Skin epidermis (tissue), 12 donors: Measurements from ENCODE around the gene SYNPR.

Experiments
- H3K27ac ChIP-seq, 21 experiments: fragments of 200-600 bp; sonication (generic) in 11 of 21; one replicate each; pipeline ENCODE4 v1.5.0; 2020; ENCODE audit warnings: mild to moderate bottlenecking in 3 of 21, inconsistent platforms in 2 of 21, moderate library complexity in 2 of 21
- H3K4me3 ChIP-seq, 7 experiments: fragments of 200-600 bp; sonication (generic) in 2 of 7; one replicate each; pipeline ENCODE4 v1.5.0; 2020; ENCODE audit warnings: inconsistent platforms in 2 of 7, mild to moderate bottlenecking in 2 of 7, moderate library complexity in 1 of 7

Gene SYNPR

GRCh38 chr3:63513791-63514190 is 235.7 kb downstream of the SYNPR start:
- no peak overlapping the region for H3K4me3 ChIP-seq
- no peak overlapping the region for H3K27ac ChIP-seq

- H3K27ac ChIP-seq, result no peak overlapping the region
- no peak overlapping the region for H3K4me3 ChIP-seq
These were observed 236.6 kb downstream of the SYNPR start for GRCh38 chr3:63514678-63515077.

- Histone ChIP-seq H3K27ac (no peak overlapping the region), H3K4me3 (no peak overlapping the region)
These were observed 241.3 kb downstream of the SYNPR start for GRCh38 chr3:63519426-63519825.

- no peak overlapping the region for H3K27ac ChIP-seq
- H3K4me3 ChIP-seq, result no peak overlapping the region
These were observed 243.5 kb downstream of the SYNPR start for GRCh38 chr3:63521657-63522056.

- Histone ChIP-seq H3K27ac (no peak overlapping the region), H3K4me3 (no peak overlapping the region)
These were observed 245.0 kb downstream of the SYNPR start for GRCh38 chr3:63523100-63523499.

GRCh38 chr3:63528325-63529000 is 250.4 kb downstream of the SYNPR start:
- no peak overlapping the region for H3K4me3 ChIP-seq
- no peak overlapping the region for H3K27ac ChIP-seq

- no peak overlapping the region for H3K27ac ChIP-seq
- no peak overlapping the region for H3K4me3 ChIP-seq
These were observed 254.4 kb downstream of the SYNPR start for GRCh38 chr3:63532521-63532920.

- Histone ChIP-seq H3K27ac (no peak overlapping the region), H3K4me3 (no peak overlapping the region)
These were observed 260.8 kb downstream of the SYNPR start for GRCh38 chr3:63538919-63539318.

GRCh38 chr3:63555767-63556166 is 277.7 kb downstream of the SYNPR start:
- H3K4me3 ChIP-seq, result no peak overlapping the region
- no peak overlapping the region for H3K27ac ChIP-seq

- H3K4me3 ChIP-seq, result no peak overlapping the region
- H3K27ac ChIP-seq, result no peak overlapping the region
These were observed 278.3 kb downstream of the SYNPR start for GRCh38 chr3:63556401-63556800.

- H3K4me3 ChIP-seq, result no peak overlapping the region
- no peak overlapping the region for H3K27ac ChIP-seq
These were observed 279.8 kb downstream of the SYNPR start for GRCh38 chr3:63557912-63558311.

GRCh38 chr3:63559884-63560283 is 281.8 kb downstream of the SYNPR start:
- no peak overlapping the region for H3K4me3 ChIP-seq
- H3K27ac ChIP-seq, result peak overlapping the region in 1 of 21 experiments; percentile 30

GRCh38 chr3:63561879-63562278 is 283.8 kb downstream of the SYNPR start:
- H3K4me3 ChIP-seq, result no peak overlapping the region
- no peak overlapping the region for H3K27ac ChIP-seq

GRCh38 chr3:63562323-63562722 is 284.2 kb downstream of the SYNPR start:
- Histone ChIP-seq H3K27ac (no peak overlapping the region), H3K4me3 (no peak overlapping the region)

GRCh38 chr3:63563572-63563971 is 285.5 kb downstream of the SYNPR start:
- H3K27ac ChIP-seq, result no peak overlapping the region
- no peak overlapping the region for H3K4me3 ChIP-seq

- H3K4me3 ChIP-seq, result no peak overlapping the region
- H3K27ac ChIP-seq, result no peak overlapping the region
These were observed 287.1 kb downstream of the SYNPR start for GRCh38 chr3:63565220-63565619.

GRCh38 chr3:63571682-63572081 is 293.6 kb downstream of the SYNPR start:
- no peak overlapping the region for H3K27ac ChIP-seq

GRCh38 chr3:63576846-63577245 is 298.7 kb downstream of the SYNPR start:
- peak overlapping the region in 2 of 21 experiments; percentile 24 to 54 for H3K27ac ChIP-seq
- no peak overlapping the region for H3K4me3 ChIP-seq

More at GRCh38 chr3:63571682-63572081, 293.6 kb downstream of the SYNPR start:
- no peak overlapping the region for H3K4me3 ChIP-seq

GRCh38 chr3:63578858-63579257 is 300.8 kb downstream of the SYNPR start:
- Histone ChIP-seq H3K4me3 (no peak overlapping the region), H3K27ac (no peak overlapping the region)

GRCh38 chr3:63580151-63580550 is 302.0 kb downstream of the SYNPR start:
- H3K4me3 ChIP-seq, result no peak overlapping the region
- no peak overlapping the region for H3K27ac ChIP-seq

- Histone ChIP-seq H3K4me3 (no peak overlapping the region), H3K27ac (no peak overlapping the region)
These were observed 304.9 kb downstream of the SYNPR start for GRCh38 chr3:63582943-63583500.

- Histone ChIP-seq H3K27ac (no peak overlapping the region), H3K4me3 (no peak overlapping the region)
These were observed 306.6 kb downstream of the SYNPR start for GRCh38 chr3:63584681-63585080.
